RWPE1 (cell line): Measurements from ENCODE around the gene PDE11A.

ENCODE experiments used
- CTCF ChIA-PET: fragments of 350-600 bp; sonication (Branson Sonifier 250); formaldehyde crosslinking; extraction: SDS; loops from one replicate; lab custom pipeline; 2021; lab: Yijun Ruan, JAX
- POLR2A ChIA-PET: fragments of 400-600 bp; formaldehyde crosslinking; extraction: SDS; loops from one replicate; lab custom pipeline; 2020; ENCODE audit warnings: antibody characterized with exemption; ENCODE audit not compliant: low non-redundant PET; lab: Yijun Ruan, JAX
- DNase-seq: peaks from one replicate; pipeline ENCODE4 v3.0.0; 2012; ENCODE audit warnings: low spot score
- H3K27ac ChIP-seq: fragments of 450-650 bp; 2 replicates; pipeline ENCODE4 v1.5.1; 2017
- CTCF ChIP-seq: fragments of 450-650 bp; conservative IDR thresholded peaks from 2 replicates; pipeline ENCODE4 v1.5.1; 2017; ENCODE audit warnings: low read depth, mild to moderate bottlenecking

PDE11A gene

GRCh38 chr2:177741866-177742265, 330.7 kb downstream of the PDE11A start:
- CTCF ChIA-PET: no interaction called here
- no peak for TF ChIP-seq CTCF
- H3K27ac ChIP-seq: no peak overlapping the region
- POLR2A ChIA-PET: no interaction called here
- no peak for DNase-seq

GRCh38 chr2:177740700-177741099, 331.9 kb downstream of the PDE11A start:
- no peak for TF ChIP-seq CTCF
- CTCF ChIA-PET: no interaction called here
- no peak for DNase-seq
- H3K27ac ChIP-seq: no peak overlapping the region
- POLR2A ChIA-PET: no interaction called here

GRCh38 chr2:177738461-177739235, 333.9 kb downstream of the PDE11A start:
- DNase-seq: no peak
- no peak overlapping the region for H3K27ac ChIP-seq
- ChIA-PET CTCF (interaction anchor here (0.6 kb wide), 2 partner anchors 246 to 582 kb away, joined by 3 read pairs; no protein-coding TSS in a partner anchor), POLR2A (no interaction called here)
- no peak for TF ChIP-seq CTCF

GRCh38 chr2:177735318-177735803, 337.2 kb downstream of the PDE11A start:
- CTCF ChIA-PET: no interaction called here
- H3K27ac ChIP-seq: no peak overlapping the region
- DNase-seq: no peak
- POLR2A ChIA-PET: no interaction called here
- TF ChIP-seq CTCF: no peak

GRCh38 chr2:177733322-177733855, 339.2 kb downstream of the PDE11A start:
- CTCF ChIA-PET: interaction anchor here (0.7 to 1.2 kb wide), 2 partner anchors 9 to 1183 kb away, joined by 3 to 6 read pairs; no protein-coding TSS in a partner anchor
- no peak overlapping the region for H3K27ac ChIP-seq
- POLR2A ChIA-PET: no interaction called here
- DNase-seq: no peak
- no peak for TF ChIP-seq CTCF

- no peak for DNase-seq
- TF ChIP-seq CTCF: no peak
- no peak overlapping the region for H3K27ac ChIP-seq
- POLR2A ChIA-PET: no interaction called here
- CTCF ChIA-PET: interaction anchor here (0.6 to 0.7 kb wide), 2 partner anchors 837 to 953 kb away, joined by 3 to 4 read pairs; no protein-coding TSS in a partner anchor
These were observed 341.2 kb downstream of the PDE11A start for GRCh38 chr2:177731384-177731783.
